GOT3 (cell line): ENCODE data around the gene VDAC2.

ENCODE experiments used
- DNase-seq: peaks from one replicate; lab custom pipeline; 2025; ENCODE audit warnings: mixed read lengths; lab: John Stamatoyannopoulos, UW

VDAC2 gene

GRCh38 chr10:75253281-75254220, 43.0 kb downstream of the VDAC2 start:
- DNase-seq, result no peak

- no peak for DNase-seq
Observed at GRCh38 chr10:75254739-75255138, 44.1 kb downstream of the VDAC2 start.

- no peak for DNase-seq
Observed at GRCh38 chr10:75260990-75261389, 50.4 kb downstream of the VDAC2 start.

GRCh38 chr10:75261813-75262705, 51.5 kb downstream of the VDAC2 start:
- DNase-seq, result no peak

GRCh38 chr10:75263806-75264205, 53.2 kb downstream of the VDAC2 start:
- DNase-seq, result no peak

GRCh38 chr10:75265856-75266255, 55.3 kb downstream of the VDAC2 start:
- DNase-seq, result no peak

- DNase-seq, result no peak
Observed at GRCh38 chr10:75266945-75267344, 56.3 kb downstream of the VDAC2 start.

GRCh38 chr10:75269605-75270004, 59.0 kb downstream of the VDAC2 start:
- no peak for DNase-seq

- no peak for DNase-seq
Observed at GRCh38 chr10:75272094-75272493, 61.5 kb downstream of the VDAC2 start.

GRCh38 chr10:75272896-75273295, 62.3 kb downstream of the VDAC2 start:
- no peak for DNase-seq

- DNase-seq, result no peak
Observed at GRCh38 chr10:75276069-75276872, 65.7 kb downstream of the VDAC2 start.

- no peak for DNase-seq
Observed at GRCh38 chr10:75280236-75280635, 69.6 kb downstream of the VDAC2 start.
